ENCODE measurements around the gene STUM.

Gene STUM

DNA sequence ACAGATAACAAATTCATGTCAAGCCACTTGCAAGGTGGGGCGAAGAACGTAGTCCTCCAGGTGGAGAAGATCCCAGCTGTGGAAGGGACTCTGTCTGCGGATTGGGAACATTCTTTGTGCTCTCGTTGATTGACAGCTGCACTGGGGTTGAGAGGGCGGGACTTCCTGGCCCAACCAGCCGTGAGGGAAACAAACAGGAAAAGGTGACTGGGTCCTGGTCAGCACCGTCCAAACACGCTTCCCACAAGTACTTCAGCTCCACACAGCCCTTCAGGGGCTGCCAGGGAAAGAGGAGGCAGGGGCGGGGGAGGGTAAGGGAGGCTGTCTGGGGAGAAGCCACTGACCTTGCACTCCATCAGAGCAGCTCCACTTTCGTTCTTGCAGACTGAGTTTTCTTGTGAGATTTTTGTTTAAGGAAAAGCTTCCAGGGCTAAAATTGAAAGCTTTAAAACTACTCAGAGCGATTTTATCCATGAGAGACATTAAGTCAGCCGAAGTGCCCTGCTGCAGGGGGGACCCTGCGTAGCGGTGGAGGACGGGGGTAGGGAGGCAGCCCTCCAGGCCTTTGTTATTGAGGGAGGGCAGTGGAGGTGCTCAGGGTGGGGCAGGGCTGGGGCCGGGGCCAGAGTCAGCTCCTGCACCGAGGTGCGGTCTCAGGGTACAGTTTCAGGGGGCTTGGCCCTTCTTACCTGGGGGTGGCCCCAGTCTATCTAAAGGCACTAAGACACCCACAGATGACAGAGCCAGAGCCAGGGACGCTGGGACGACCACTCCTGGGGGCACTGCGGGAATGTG is 21.6 kb upstream of the STUM start:
- TF ChIP-seq GATA3 (IDR thresholded peaks at IDR 0.05; ENCODE audit: low read depth, low read length), result no peak
- TF ChIP-seq GATA2 (IDR thresholded peaks at IDR 0.05; ENCODE audit: low read depth, low read length), result no peak

DNA sequence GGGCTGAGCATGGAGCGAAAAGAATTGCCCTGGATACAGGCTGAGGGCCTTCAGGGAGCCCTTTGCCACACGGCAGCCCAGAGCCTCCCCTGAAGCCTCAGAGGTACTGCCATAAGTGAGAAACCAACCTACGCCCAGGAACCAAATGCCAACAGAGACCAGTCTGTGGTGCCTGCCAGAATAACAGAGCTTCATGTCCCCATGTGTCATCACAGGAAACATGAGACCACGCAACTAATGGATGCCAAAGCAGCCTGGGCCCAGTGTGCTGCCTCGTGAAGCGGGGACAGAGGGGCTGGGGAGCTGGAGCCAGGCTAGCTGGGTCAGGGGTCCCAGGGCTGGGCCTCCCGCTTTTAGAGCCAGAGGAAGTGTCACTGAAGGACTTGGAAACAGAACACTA is 18.7 kb upstream of the STUM start:
- no peak for TF ChIP-seq GATA2 (IDR thresholded peaks at IDR 0.05; ENCODE audit: low read depth, low read length)
- no peak for TF ChIP-seq GATA3 (IDR thresholded peaks at IDR 0.05; ENCODE audit: low read depth, low read length)

DNA sequence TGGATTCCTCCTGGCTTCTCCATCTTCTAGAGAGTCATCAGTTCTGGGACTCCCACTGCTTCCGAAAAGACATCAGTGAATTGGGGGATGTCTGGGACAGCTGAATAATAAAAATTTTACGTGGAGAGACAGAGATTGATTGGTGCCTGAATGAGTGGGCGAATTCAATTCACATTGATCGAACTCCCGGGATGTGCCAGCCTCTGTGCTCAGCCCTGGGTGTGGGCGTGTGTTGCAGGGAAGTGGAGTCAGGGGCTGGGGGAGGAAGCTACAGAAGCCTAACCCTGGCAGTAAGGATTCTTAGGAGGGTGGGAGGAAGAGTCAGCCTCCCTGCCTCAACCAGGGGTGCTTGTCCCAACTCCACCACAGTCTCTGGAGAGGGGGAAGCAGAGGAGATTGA is 18.0 kb upstream of the STUM start:
- no peak for TF ChIP-seq GATA2 (IDR thresholded peaks at IDR 0.05; ENCODE audit: low read depth, low read length)
- no peak for TF ChIP-seq GATA3 (IDR thresholded peaks at IDR 0.05; ENCODE audit: low read depth, low read length)

DNA sequence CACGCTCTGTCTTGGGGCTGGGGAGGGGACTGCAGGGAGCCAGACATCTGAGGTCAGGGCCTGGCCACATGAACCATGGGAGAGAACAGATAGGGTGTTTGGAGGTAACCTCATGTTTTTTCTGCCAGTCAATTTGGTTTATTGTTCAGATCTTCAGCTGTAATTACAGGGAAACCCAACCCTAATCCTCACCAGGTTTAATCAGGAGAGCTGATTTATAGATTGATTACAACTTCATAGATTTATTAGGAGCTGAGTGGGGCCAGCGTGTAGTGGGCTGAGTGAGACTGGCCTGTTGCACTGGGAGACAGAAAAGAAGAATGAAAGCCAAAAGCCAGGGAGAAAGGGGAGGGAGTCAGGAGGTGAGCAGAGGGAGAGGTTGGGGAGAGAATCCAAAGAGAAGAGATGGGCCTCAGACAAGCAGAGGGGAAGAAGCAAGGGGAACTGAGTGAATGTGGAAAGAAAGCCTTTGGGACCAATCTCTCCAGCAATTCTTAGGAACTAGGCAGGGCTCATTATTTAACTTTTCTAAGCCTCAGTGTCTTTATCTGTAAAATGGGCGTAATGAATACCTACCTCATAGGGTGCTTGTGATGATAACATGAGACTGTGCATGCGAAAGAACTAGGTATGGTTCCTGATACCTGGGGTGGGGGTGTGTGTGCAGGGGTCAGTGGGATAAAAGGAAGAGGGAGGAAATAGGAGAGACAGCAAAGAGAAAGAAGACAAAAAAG is 17.0 kb upstream of the STUM start:
- TF ChIP-seq GATA3 (IDR thresholded peaks at IDR 0.05; ENCODE audit: low read depth, low read length) (no peak), GATA2 (IDR thresholded peaks at IDR 0.05; ENCODE audit: low read depth, low read length) (no peak)

DNA sequence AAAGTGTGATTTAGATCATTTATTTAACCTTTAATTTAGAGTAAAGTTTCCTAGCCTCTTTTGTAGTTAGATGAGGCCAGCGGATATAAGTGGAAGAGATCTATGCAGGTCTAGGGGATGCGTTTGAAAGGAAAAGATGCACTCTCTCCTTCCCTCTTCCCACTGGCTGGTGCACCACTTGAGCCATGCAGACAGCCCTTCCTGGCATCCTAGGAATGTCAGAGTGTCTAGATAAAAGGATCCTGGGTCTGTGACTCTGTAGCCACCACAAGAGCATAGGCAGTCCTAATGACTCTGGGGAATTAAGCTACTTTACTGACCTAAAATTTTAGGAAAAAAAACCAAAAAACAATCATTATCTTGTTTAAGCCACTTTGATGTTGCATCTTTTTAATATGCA is 16.0 kb upstream of the STUM start:
- TF ChIP-seq GATA2 (IDR thresholded peaks at IDR 0.05; ENCODE audit: low read depth, low read length) (no peak), GATA3 (IDR thresholded peaks at IDR 0.05; ENCODE audit: low read depth, low read length) (no peak)

DNA sequence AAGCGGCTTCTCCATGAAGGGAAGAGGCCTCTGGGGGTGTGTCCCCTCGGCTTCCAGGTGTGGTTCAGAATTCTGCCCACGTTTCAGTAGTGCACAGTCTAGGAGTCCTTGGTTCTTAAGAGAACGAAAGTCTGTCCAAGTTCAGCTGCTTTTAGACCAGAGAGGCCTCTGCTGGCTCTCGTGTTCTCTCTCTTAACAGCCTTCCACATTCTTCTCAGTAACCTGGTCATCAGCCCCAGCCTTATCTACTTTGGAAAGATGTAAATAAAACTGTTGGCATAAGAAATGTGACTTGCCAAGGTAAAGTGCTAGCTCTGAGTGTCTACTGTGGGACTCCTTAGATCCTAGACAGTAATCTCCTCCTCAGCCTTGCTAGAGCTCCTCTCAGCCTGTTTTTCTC is 15.3 kb upstream of the STUM start:
- TF ChIP-seq GATA3 (IDR thresholded peaks at IDR 0.05; ENCODE audit: low read depth, low read length), result no peak
- no peak for TF ChIP-seq GATA2 (IDR thresholded peaks at IDR 0.05; ENCODE audit: low read depth, low read length)

DNA sequence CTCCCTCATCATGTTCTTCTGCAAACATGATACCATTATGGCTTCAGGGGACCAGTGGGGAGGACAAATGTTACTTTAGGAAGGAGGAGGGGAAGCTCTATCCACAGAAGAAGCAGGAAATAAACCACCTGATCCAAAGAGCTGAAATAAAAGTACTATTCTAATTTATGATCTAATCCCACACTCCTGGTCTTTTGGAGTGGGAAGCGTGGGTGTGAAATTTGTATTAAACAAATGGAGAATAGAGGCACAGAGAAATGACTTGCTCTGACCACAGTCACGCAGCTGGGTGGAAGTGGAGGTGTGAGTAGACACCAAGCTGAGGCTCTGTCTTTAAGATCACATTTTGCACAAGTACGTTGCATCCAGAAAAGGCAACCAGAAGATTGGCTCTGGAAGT is 14.5 kb upstream of the STUM start:
- TF ChIP-seq GATA2 (IDR thresholded peaks at IDR 0.05; ENCODE audit: low read depth, low read length), result no peak
- TF ChIP-seq GATA3 (IDR thresholded peaks at IDR 0.05; ENCODE audit: low read depth, low read length), result no peak

DNA sequence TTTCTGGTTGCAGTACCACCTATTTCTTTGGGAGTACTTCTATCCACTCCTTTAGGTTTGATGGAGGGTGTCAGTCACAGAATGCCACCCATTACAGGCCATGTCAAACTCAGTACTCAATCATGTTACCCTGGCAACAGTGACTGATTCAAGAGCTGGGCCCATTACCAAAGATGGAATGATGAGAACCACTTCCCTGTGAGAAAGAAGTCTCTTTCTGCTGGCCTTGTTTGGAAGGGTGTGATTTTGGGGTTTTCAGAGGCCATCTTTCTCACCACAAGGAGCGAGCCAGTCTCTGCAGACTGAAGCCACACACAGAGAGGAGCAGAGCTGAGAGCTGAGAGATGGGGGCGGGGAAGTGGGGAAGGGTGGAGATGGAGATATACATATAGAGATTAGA is 13.9 kb upstream of the STUM start:
- TF ChIP-seq GATA3 (IDR thresholded peaks at IDR 0.05; ENCODE audit: low read depth, low read length), result no peak
- no peak for TF ChIP-seq GATA2 (IDR thresholded peaks at IDR 0.05; ENCODE audit: low read depth, low read length)

DNA sequence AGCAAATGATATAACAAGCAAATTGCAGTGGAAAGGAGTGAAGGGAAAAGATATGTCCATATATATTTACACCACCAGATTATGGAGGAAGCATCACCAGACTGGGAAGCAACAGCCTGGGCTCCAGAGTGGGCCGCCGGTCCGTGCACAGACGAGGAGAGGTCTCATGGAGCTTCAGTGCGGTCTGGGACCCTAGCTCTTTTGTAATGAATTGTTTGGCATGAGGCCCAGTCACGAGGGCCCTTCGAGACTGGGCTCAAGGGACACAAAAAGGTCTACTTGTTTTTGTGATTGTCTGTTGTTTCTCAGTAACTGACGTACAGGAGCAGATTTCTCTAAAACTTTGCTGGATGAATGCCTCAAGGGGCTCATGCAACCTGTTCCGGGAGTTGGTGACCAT is 12.9 kb upstream of the STUM start:
- no peak for TF ChIP-seq GATA2 (IDR thresholded peaks at IDR 0.05; ENCODE audit: low read depth, low read length)
- no peak for TF ChIP-seq GATA3 (IDR thresholded peaks at IDR 0.05; ENCODE audit: low read depth, low read length)

DNA sequence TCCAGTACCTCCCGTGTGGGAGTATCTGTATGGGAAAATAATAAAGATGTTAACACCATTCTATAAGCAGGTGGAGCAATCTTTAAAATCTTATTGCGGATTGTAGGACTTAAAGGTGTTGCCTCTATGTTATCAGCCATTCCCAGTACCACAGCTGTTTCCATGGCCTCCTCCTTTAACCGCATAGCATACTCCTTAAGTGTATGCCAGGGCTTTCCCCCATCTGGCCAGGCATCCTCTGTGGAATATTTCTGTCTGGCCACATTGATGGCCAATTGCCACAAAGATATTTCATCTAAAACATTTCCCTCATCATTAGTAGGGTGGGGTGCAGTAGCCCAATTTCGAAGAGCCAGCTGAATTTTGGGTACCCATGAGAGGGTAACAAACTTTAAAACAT is 7.3 kb upstream of the STUM start:
- TF ChIP-seq GATA3 (IDR thresholded peaks at IDR 0.05; ENCODE audit: low read depth, low read length) (no peak), GATA2 (IDR thresholded peaks at IDR 0.05; ENCODE audit: low read depth, low read length) (no peak)

DNA sequence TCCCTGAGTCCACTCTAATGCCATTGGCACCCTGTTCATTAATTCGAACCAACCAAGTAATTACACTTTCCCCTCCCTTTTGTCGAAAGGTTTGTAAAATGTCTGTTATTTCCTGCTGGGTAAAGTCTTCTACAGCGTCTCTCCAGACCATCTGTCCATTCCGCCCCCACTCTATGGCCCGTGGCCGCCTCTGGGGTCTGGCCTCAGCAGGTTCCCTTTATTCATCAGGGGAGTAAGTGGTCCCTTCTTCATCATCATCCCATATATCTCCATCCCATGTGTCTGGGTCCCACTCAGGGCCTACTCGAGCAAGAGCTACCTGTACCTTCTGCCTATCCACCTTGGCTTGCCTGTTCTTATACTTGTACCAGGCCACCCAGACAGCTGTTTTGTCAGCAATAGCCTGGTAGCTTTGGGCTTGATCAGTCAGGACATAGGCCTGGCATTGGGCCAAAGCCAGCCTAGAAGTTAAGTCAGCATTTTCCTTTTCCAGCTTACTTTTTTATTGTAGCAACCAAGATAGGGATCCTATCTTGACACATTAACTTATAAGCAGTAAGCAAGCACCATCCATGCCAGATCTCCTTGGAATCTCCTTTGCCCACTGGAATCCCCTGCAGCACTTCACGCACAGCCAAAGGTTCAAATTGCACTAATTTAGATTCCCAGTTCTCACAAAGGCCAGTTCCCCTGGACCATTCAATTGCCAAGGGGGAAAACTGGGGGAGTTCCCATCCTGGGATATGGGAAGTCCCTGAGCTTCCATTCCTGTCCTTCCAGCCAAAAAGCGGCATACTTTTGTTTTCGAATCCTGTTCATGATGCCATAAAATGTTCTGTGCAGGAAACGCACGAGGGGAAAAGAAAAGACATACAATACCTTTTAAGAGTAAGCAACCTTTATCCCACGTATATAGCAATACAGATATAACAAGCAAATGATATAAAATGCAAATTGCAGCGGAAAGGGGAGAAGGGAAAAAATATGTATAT is 6.6 kb upstream of the STUM start:
- no peak for TF ChIP-seq GATA2 (IDR thresholded peaks at IDR 0.05; ENCODE audit: low read depth, low read length)
- TF ChIP-seq GATA3 (IDR thresholded peaks at IDR 0.05; ENCODE audit: low read depth, low read length), result no peak

DNA sequence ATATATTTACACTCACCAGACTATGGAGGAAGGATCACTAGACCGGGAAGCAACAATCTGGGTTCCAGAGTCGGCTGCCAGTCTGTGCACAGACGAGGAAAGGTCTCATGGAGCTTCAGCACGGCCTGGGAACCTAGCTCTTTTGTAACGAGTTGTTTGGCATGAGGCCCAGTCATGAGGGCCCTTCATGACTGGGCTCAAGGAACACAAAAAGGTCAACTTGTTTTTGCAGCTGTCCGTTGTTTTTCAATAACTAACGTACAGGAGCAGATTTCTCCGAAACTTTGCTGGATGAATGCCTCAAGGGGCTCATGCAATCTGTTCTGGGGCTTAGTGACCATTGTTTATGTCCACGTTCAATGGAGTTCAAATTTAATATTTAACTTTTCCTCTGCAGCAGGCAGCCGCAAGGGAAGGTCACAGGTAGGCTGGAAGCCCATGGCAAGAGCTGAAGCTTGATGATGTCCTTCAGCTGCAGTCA is 5.9 kb upstream of the STUM start:
- TF ChIP-seq GATA3 (IDR thresholded peaks at IDR 0.05; ENCODE audit: low read depth, low read length), result no peak
- TF ChIP-seq GATA2 (IDR thresholded peaks at IDR 0.05; ENCODE audit: low read depth, low read length), result no peak

DNA sequence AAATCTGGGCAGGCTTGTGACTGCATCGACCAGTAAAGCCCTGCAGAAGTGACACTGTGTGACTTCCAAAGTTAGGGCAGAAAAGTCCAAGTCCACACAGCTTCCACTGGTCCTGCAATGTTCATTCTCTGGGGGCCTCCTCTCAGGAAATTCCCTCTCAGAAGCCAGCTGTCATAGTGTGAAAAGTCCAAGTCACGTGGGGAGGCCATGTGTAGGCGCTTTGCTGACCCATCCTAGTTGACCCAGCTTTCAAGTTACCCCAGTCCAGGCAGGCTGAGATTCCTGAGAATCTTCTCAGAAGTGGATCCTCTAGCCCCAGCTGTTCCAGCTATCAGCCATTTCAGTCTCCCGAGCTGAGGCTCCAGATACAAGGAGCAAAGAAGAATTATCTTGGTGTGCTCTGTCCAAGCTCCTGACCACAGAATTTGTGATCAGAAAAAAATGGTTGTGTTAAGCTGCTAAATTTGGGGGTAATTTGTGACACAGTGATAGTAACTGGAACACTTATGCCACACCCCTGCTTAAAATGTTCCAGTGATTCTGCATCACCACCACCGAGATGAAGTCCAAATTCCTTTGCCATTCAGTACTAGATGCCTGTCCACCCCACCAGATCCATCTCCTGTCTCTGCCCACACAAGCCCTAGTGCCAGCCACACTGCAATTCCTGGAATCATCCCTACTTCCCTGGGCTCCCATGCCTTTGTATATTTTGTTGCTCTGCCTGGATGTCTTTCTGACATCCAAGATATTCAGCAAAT is 2.5 kb upstream of the STUM start:
- TF ChIP-seq GATA3 (IDR thresholded peaks at IDR 0.05; ENCODE audit: low read depth, low read length) (no peak), GATA2 (IDR thresholded peaks at IDR 0.05; ENCODE audit: low read depth, low read length) (no peak)

Data from SH-SY5Y (cell line).